HG02798 (cell line): Measurements from ENCODE around the gene SELENOW.
"Not testable (repeated sequence)": the region's sequence is repeated elsewhere in the genome, so short reads cannot be mapped to it uniquely, and the experiment has no call there.

Experiments
- ATAC-seq: cut with Tn5 transposase; IDR thresholded peaks from one replicate; pipeline ENCODE4 v1.9.1; 2021; ENCODE audit warnings: mild to moderate bottlenecking; ENCODE audit not compliant: unreplicated experiment, poor library complexity

SELENOW gene

DNA sequence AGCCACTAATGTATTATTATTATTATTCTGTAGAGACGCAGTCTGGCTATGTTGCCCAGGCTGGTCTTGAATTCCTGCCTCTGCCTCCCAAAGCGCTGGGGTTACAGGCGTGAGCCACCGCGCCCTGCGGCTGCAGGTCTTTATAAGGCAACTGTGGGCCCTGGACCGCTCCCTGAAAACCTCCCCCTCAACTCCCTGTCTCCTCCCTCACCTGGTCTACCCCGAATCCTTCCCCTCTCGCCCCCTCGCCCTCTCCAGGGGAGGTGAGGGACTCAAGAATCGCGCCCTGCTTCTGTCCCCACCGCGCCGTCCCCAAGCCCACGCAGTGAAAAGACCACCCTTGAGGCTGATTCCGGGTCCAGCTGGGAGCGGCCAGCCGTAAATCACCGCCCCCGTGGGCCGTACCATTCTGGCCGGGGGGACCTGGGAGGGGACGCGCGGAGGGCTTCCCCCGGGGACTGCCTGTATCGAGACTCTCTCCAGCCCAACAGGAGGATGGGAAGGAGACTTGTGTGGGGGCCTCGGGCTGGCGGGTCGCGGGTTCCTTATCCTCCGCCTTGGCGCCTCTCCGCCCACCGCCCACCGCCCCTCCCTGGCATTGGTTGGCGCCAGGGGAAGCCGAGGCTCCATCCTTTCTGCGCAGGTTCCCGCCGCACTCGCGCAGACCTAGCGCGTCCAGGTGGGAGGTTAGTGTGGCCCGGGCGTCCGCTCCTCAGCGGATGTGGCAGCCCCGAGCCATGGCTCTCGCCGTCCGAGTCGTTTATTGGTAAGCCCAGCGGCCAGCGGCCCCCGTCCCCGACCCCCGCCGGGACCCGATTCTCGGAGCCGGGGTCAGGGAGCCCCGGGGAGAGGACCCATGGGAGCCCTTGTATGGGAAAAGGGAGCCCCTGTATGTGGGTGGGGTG is at the start of gene SELENOW:
Gene SELENOW, plus strand, starts transcription at position 655 of the 905 bp plus-strand sequence. Its CDS starts 83 bp downstream, at position 738.
- peak; percentile 81 for ATAC-seq

DNA sequence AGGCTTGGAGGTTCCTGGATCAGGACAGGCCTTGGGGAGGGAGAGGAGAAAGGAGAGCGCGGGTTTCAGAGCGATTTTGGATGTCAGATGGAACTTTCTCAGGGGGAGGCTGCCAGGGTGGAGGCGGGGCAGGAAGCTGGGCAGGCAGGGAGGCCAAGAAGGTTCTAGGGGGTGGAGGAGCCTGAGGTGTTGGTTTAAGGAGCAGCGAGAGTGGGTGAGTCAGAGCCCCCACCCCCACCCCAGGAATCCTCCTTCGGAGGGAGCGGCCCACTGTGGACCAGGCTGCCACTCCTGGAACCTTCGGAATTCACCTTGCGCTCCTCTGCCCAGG is 49.1 kb upstream of the SELENOW start:
- no peak for ATAC-seq

DNA sequence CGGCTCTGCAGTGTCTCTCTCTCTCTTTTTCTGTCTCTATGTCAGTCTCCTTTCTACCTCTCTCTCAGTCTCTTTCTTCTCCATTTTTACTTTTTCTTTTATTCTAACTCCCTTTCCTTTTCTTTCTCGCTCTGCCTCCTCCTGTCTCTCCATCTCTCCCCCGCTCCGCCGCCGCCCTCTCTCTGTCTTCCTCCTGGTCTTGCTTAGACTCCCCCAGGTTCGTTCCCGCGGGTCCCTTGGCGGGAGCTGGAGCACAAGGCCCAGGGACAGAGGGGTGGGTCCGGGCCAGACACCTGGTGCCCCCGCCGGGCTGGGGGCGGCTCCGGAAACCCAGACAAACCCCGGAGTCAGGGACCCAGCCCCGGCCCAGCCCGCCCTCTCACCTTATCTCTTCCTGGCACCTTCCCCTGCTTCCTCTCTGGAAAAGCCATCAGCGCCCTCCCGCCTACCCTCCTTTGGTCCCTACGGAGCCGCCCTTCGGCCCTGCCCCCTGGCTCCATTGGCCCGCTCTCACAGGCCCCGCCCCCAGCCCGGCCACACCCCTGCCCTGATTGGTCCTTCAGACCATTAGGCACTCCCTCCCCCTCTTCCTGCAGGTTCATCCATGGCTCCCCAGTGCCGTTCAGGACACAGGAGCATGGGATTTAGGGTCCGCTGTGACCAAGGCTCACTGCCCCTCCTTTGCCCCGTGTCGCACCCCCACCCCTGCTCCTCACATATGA is 48.5 kb upstream of the SELENOW start:
- no peak for ATAC-seq

DNA sequence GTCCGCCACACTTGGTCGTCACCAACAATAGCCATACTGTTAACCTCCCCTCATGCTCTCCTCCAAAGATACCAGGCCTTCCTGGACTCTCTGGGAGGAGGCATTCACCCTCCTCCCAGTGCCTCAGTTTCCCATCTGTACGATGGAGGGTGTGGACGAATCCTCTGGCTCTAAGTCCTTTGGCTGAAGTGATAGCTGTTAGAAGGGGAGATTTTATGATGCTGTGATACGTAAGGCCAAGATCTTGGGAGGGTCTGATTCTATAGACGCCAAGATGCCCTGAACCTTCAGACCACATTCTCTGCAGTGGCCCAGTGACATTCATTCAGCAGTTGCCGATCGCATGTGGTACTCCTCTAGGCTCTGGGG is 48.0 kb upstream of the SELENOW start:
- no peak for ATAC-seq

DNA sequence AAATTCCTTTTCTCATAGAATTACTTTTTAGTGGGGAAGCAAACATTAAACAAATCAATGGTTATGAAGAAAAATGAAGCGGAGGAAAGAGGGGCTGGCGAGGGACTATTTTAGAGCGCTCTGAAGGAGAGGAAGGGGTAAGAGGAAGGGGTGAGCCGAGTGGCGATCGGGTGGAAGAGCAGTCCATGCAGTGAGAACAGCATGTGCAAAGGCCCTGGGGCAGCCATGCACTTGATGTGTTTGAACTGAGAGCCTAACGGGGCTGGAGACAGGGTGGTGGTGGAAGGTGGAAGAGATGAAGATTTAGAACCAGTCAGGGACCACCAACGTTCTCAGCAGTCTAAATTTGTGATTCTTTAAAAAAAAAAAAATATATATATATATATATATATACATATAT is 47.6 kb upstream of the SELENOW start:
- no peak for ATAC-seq

DNA sequence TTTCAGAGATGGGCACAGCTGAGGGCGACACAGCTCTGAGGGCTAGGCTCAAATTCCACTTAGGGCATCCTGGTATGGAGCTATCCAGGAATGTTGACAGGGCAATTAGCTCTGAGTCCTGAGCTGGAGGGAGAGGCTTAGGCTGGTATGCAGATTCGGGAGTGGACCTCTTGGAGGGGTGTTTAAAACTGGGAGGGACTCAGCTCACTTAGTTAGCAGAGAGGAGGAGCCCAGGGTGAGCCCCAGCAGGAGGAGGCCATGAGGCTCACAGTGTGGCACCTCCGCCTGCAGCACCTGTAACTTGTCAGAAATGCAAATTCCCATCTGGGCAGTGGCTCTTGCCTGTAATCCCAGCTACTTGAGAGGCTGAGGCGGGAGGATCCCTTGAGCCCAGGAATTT is 43.4 kb upstream of the SELENOW start:
- no peak for ATAC-seq

DNA sequence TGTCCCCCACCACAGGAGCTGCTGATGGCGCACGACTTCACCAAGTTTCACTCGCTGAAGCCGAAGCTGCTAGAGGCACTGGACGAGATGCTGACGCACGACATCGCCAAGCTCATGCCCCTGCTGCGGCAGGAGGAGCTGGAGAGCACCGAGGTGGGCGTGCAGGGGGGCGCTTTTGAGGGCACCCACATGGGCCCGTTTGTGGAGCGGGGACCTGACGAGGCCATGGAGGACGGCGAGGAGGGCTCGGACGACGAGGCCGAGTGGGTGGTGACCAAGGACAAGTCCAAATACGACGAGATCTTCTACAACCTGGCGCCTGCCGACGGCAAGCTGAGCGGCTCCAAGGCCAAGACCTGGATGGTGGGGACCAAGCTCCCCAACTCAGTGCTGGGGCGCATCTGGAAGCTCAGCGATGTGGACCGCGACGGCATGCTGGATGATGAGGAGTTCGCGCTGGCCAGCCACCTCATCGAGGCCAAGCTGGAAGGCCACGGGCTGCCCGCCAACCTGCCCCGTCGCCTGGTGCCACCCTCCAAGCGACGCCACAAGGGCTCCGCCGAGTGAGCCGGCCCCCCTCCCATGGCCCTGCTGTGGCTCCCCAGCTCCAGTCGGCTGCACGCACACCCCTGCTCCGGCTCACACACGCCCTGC is 37.5 kb upstream of the SELENOW start:
- ATAC-seq, result no peak

DNA sequence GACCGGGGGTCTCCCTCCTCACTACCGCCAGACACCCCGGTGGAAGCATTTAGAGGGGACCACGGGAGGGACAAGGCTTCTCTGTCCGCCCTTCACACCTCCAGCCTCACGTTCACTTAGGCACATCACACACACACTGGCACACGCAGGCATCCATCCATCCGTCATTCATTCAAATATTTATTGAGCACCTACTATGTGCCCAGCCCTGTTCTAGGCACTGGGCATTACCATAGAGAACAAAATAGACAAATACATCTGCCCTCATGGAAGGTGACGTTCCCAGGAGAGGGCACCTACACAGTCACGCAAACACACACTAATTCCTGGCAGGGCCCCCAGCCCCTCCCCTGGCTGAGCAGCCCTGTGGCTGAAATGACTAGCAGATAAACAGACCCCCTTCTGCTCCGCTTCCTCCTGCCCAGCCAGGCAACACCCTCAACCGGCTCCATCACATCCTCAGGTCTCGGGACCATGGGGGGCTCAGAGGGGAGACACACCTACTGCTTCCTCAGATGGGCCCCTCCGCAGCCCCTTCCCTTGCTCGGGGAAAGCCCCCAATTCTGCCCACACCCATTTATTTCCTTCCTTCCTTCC is 36.9 kb upstream of the SELENOW start:
- ATAC-seq, result no peak

DNA sequence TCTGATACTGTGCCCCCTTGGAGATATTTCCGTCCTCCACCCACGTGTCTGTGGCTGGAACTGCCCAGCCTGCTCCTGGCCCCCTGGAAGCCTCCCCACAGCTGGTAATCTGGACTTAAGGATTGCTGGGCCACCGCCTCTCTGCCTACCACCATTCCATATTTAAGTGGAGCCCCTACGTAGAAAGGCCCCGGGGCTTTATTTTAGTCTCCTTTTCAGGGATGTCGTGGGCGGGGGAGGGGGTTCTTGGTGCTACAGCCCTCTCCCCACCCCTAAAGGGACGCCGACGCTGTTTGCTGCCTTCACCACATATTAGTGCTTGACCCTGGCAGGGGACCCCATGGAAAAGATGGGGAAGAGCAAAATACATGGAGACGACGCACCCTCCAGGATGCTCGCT is 35.9 kb upstream of the SELENOW start:
- ATAC-seq, result no peak

DNA sequence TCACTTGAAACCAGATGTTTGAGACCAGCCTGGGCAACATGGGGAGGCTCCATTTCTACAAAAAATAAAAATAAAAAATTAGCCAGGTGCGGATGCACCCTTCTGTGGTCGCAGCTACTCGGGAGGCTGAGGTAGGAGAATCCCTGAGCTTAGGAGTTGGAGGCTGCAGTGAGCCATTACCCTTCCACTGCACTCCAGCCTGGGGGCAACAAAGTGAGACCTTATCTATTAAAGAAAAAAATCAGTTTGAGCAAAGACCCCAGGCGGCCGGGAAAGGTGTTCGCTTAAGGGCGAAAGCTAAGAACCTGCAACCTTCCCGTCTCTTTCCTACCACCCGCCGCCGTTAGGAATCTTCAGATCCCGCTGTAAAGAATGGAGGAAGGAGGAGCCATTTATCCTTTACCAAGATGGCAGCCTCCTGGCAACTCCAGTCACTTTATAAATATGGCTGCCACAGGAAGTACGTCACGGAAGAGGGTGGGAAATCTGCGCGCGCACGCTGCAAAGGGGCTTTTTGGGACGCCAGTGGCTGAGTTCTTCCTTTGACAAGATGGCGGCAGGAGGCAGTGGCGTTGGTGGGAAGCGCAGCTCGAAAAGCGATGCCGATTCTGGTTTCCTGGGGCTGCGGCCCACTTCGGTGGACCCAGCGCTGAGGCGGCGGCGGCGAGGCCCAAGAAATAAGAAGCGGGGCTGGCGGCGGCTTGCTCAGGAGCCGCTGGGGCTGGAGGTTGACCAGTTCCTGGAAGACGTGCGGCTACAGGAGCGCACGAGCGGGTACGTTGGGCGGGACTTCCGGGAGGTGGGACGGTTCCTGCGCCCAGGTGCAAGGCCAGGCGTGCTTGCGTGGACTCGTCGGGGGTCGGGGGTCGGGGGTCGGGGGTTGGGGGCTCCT is 33.2 kb upstream of the SELENOW start, which contains the start of gene NOP53:
Gene NOP53, plus strand, starts transcription at position 537 of the 892 bp plus-strand sequence. Its CDS starts 14 bp downstream, at position 551.
- ATAC-seq, result peak; percentile 81

DNA sequence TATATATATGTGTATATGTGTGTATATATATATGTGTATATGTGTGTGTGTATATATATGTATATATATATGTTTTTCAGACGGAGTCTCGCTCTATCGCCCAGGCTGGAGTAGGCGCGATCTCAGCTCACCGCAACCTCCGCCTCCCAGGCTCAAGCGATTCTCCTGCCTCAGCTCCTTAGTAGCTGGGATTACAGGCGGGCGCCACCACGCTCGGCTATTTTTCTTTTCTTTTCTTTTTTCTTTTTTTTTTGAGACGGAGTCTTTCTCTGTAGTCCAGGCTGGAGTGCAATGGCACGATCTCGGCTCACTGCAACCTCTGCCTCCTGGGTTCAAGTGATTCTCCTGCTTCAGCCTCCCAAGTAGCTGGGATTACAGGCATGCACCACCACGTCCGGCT is 32.4 kb upstream of the SELENOW start:
- ATAC-seq, result not testable (repeated sequence)

DNA sequence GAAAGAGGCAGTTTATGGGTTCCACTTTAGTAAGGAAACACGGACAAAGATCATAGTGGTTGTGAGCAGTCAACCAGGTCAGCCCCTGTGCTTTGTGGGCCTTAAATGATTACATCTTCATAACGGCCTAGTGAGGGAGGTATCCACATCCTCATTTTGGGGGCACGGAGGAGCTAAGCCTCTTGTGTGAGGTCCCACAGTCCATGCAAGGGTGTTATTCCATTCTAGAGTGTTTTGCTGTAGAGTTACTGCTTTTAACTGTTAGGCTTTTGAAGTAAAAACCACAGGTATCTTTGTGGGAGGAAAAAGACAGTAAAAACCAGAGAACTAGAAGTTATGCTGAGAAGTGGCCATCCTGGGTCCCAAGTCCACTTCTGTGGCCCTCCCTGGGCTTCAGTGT is 29.2 kb upstream of the SELENOW start:
- no peak for ATAC-seq

DNA sequence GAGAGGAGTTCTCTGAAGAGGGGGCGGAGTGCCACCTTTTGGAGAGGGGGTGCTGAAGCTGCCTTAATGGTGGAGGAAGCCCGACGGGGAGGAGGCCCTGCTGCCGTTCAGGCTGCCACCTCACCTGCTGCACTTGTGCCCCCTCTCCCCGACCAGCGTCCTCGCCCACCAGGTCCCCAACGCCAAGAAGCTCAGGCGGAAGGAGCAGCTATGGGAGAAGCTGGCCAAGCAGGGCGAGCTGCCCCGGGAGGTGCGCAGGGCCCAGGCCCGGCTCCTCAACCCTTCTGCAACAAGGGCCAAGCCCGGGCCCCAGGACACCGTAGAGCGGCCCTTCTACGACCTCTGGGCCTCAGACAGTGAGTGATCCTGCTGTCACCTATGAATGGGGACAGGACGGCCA is 27.8 kb upstream of the SELENOW start:
- ATAC-seq, result no peak

DNA sequence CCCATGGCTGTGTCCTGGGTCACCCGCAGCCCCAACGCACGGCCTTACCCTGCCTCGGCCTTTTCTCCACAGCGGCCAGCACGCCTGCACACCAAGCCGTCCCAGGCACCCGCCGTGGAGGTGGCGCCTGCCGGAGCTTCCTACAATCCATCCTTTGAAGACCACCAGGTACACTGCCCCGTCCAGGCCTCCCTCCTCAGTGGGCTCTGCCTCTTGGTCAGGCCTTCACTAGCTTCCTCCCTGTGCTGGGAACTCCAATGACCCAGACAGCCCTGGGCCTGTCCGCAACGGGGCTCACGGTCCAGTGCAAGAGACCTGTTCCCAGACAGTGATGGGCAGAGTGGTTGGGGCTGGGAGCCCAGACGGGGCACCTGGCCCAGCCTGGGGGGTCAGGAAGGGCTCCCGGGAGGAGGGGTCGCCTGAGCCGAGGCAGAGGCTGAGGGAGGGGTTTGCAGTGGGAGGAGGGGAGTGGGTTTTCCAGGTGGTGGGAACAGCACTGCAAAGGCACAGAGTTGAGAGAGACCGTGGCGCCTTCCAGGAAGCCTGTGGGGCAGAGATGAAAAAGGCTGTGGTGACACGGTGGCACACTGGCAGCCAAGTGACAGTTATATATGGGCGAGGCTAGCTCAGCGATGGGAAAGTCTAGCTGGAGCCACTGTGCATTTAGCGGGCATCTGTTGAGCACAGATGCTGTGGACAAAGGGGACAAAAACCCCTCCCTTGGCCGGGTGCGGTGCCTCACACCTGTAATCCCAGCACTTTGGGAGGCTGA is 25.9 kb upstream of the SELENOW start:
- no peak for ATAC-seq

DNA sequence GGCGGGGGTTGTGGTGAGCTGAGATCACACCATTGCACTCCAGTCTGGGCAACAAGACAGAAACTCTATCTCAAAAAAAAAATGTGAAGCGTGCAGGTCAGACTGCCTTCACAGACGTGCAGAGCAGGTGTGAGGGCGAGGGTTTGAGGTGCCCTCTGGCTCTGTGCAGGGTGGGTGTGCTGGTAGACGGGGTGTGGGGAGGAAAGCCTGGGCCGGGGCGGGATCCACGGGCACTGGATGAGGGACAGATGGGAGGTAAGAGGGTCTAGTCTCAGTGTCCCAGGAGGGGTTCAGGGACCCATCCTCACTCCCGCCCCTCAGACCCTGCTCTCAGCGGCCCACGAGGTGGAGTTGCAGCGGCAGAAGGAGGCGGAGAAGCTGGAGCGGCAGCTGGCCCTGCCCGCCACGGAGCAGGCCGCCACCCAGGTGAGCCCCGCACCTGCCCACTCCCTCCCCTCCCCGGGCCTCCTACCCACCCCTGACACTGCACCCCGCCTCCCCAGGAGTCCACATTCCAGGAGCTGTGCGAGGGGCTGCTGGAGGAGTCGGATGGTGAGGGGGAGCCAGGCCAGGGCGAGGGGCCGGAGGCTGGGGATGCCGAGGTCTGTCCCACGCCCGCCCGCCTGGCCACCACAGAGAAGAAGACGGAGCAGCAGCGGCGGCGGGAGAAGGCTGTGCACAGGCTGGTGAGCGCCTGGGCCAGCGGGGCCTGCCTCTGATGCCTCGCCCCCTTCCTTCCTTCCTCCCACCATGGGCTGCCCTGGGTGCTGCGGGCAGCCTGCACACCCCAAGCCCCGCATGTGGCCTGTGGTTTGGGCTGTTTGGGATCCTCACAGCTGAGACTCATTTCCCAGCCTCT is 24.1 kb upstream of the SELENOW start:
- ATAC-seq, result no peak

DNA sequence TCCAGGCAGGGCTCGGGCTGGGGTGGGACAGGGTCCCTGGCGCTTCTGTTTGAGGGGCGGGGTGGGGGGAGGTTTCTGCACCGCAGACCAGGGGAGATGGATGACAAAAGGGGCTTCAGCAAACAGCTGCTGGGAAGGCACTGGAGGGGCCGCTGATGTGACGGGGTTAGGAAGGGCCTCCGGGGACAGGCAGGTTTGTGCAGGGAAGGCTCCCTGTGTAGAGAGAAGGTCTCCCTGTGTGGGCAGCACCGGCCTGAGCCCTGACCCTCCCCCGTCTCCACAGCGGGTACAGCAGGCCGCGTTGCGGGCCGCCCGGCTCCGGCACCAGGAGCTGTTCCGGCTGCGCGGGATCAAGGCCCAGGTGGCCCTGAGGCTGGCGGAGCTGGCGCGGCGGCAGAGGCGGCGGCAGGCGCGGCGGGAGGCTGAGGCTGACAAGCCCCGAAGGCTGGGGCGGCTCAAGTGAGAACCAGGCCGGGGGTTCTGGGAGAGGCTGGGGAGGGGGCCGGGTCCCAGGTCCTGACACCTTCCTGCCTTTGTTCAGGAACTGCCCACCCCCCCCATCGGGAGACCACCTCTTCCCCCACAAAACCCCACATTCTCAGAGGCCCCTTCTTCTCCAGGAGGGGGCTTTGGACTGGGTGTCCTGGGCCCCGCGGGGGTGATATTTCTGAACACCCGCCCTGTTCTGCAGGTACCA is 23.3 kb upstream of the SELENOW start:
- ATAC-seq, result no peak

DNA sequence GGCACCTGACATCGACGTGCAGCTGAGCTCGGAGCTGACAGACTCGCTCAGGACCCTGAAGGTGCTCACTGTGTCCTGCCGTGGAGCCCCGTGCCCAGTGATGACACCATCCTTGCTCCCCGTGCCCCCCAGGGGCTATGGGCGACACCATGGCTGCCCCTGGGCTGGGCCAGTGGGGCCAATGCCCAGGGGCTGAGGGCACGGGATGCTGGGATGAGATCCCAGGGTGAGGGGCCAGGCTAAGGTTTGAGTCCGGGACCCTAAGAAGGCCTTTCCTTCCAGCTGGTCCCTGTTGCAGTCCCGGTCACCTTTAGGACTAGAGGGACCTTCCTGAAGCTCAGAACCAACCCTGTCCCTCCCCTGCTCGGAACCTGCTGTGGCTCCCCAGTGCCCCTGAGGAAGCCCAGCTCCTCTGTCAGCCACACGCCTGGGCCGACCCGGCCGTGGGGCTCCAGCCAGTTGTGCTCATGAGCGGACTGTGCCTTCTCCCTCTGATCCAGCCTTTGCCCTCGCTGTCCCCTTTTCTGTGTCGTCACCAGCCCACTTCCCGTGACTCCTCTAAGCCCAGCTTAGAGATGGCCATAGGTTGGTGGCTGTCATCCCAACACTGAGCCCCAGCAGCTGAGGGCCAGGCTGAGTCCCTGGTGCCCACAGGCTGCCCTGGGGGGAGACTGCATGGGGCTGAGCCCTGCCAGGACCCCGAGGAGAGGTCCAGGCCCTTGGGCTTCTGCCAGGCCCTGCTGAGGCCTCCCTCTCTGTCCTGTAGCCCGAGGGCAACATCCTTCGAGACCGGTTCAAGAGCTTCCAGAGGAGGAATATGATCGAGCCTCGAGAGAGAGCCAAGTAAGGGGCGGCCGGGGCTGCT is 22.5 kb upstream of the SELENOW start:
- no peak for ATAC-seq
